ENCODE results near the gene NDUFA8.

DNA sequence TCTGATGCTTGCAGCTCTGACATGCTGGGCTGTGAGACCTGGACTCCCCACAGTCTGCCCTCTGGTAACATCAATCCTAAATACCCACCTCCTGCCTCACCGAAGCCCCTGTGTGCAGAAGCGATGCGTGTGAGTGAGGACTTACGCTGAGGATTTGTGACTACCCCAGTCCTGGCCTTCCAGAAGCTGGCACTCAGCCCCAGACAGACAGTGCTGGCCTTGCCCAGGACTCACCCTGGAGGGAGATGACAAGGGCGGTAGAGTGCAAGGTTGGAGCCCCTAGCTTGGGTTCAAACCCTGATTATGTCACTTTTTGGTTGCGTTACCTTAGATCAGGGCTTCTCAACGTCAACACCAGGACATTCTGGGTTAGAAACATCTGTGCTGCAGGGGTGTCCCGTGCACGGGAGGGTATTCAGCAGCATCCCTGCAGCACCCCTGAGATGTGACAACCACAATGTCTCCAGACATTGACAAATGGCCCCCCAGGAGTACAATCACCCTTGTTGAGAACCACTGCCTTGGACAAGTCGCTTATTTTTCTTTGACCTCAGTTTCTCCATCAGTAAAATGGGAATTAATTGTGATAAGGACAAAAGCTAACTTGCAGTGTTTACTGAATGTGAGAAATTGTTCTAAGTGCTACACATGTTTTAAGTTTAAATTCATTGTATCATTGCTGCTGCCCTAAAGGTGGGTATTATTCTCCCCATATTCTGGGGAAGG is 43.0 kb downstream of the NDUFA8 start:
- TF ChIP-seq, protein P1, sequence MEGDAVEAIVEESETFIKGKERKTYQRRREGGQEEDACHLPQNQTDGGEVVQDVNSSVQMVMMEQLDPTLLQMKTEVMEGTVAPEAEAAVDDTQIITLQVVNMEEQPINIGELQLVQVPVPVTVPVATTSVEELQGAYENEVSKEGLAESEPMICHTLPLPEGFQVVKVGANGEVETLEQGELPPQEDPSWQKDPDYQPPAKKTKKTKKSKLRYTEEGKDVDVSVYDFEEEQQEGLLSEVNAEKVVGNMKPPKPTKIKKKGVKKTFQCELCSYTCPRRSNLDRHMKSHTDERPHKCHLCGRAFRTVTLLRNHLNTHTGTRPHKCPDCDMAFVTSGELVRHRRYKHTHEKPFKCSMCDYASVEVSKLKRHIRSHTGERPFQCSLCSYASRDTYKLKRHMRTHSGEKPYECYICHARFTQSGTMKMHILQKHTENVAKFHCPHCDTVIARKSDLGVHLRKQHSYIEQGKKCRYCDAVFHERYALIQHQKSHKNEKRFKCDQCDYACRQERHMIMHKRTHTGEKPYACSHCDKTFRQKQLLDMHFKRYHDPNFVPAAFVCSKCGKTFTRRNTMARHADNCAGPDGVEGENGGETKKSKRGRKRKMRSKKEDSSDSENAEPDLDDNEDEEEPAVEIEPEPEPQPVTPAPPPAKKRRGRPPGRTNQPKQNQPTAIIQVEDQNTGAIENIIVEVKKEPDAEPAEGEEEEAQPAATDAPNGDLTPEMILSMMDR (IDR thresholded peaks at IDR 0.05): no peak
- TF ChIP-seq POLR2A (IDR thresholded peaks at IDR 0.05): no peak
